Measurements from ENCODE around the gene CMTR1.
A peak's percentile ranks its signal among the peaks of the same experiment; 100 is the strongest.

The CMTR1 gene, protein sequence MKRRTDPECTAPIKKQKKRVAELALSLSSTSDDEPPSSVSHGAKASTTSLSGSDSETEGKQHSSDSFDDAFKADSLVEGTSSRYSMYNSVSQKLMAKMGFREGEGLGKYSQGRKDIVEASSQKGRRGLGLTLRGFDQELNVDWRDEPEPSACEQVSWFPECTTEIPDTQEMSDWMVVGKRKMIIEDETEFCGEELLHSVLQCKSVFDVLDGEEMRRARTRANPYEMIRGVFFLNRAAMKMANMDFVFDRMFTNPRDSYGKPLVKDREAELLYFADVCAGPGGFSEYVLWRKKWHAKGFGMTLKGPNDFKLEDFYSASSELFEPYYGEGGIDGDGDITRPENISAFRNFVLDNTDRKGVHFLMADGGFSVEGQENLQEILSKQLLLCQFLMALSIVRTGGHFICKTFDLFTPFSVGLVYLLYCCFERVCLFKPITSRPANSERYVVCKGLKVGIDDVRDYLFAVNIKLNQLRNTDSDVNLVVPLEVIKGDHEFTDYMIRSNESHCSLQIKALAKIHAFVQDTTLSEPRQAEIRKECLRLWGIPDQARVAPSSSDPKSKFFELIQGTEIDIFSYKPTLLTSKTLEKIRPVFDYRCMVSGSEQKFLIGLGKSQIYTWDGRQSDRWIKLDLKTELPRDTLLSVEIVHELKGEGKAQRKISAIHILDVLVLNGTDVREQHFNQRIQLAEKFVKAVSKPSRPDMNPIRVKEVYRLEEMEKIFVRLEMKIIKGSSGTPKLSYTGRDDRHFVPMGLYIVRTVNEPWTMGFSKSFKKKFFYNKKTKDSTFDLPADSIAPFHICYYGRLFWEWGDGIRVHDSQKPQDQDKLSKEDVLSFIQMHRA

DNA sequence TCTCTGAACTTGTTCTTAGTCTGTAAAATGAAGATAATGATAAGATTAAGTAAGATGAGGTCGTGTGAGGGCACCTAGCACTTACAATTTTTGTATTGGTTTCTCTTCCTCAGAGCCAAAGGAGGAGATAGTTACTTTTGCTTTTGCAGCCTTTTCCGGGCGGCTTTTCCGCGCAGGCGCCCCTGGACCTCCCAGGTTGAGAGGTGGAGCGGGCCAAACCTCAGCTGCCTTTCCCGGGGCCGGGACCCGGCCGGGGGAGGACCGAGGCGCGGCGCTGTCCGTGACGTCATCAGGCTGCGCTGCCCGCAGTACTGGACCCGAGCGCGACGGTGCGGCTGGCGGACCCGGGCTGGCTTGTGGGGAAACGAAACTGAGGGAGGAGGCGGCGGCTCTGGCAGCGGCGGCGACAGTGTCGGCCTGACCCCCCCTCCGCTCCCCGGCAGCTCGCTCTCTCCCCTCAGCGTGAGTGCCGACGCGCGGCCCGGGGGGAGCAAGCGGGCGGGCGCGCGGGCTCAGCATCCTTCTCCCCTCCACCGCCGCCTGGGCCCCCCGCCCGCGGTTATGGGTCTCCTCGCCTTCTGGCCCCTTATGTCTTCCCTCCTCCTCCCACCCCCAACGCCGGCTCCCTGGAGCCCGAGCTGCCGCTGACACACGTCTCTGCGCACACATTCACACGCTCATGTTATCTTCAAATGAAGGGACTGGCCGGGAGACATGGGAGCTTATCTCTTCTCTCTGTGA lies at the start of gene CMTR1:
CMTR1 (plus strand) TSS at position 306 of the 741 bp plus-strand sequence. CDS start 2,409 bp downstream, outside the sequence.
- DNase-seq (ENCODE audit: low spot score), result peak; percentile 91

DNA sequence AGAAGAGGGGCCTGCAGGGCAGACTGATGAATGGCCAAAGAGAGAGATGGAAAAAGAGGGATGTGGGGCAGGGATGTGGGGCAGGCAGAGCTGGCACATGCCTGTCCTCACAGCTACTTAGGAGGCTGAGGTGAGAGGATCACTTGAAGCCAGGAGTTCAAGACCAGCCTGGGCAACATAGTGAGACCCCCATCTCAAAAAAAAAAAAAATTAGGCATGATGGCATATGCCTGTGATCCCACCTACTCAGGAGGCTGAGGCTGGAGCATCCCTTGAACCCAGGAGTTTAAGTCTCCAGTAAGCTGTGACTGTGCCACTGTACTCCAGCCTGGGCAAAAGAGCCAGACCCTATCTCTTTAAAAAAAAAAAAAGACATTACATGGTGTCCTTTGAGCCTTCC lies 44.4 kb upstream of the CMTR1 start:
- DNase-seq (ENCODE audit: low spot score), result no peak

DNA sequence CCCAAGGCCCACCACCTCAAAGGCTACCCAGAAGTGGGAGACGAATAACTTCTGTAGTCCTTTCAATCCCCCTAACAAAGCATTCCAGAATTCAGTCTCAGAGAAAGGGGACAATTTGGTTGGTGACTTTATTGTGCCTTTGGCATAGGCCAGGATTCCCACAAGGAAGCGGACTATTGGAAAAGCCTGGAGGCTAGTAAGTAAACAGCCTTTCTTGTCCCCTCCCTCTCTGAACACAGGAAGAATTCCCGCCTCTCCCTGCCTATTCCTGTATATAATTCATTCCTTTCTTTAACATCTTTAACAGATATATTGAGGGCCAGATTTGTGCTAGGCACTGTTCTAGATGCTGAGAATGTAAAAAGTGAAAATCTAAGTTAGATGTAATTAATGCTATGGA lies 43.2 kb upstream of the CMTR1 start:
- DNase-seq (ENCODE audit: low spot score), result no peak

DNA sequence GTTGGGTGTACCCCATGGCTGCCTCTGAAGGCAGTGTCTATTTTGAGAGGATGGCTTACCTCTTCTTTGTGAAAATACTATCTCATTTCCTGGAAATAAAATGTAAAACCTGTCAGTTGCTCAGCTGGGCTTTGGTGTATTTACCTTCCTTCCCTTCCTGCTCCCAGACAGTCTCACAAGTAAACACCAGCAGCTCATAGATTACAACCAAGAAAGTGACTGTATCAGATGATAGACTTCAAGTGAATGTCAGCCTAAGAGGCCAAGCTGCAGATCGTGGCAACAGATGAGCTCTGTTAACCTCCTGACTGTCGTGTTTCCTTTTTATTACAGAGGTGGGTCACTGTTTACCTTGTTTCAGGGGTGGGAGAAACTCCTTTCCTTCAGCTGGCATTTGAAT lies 41.9 kb upstream of the CMTR1 start:
- no peak for DNase-seq (ENCODE audit: low spot score)

DNA sequence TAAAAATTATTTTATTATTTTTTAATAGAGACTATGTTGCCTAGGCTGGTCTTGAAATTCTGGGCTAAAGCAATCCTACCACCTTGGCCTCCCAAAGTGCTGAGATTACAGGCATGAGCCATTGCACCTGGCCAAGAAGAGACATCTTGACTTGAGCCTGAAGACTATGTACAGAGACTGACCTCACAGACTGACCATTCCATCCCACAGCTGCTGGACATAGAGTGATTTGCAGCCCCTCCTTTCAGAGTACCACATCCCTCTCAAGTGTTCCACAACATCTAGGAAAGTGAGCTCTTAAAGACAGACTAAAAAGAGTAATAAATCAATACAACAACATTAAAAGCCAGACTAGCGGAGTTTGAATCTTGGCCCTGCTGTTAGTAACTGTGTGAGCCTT lies 40.2 kb upstream of the CMTR1 start:
- DNase-seq (ENCODE audit: low spot score), result no peak

DNA sequence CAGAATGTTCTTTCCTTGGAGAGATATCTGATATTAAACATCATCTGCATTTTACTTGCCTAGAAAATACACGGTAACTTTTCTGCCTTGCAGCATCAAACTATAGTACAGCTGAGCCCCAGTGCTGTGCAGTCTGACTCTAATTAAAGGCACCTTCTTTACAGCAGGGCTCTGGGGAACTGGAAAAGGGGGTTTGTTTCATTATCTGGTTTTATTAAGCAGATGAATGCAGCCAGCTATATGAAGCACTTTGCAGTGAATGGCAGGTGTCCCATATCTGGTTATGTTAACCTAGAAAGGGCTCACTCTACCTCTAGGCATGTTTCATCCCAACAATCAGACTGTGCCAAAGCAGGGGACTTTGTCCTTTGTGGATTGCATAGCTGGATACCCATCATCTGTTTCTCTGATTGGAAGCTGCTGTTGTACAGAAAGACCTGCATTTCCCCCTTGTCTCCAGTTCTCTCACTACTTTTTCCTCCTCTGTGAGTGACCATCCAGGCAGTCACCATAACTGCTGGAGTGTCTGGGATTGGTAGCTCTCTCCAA lies 39.6 kb upstream of the CMTR1 start:
- no peak for DNase-seq (ENCODE audit: low spot score)

DNA sequence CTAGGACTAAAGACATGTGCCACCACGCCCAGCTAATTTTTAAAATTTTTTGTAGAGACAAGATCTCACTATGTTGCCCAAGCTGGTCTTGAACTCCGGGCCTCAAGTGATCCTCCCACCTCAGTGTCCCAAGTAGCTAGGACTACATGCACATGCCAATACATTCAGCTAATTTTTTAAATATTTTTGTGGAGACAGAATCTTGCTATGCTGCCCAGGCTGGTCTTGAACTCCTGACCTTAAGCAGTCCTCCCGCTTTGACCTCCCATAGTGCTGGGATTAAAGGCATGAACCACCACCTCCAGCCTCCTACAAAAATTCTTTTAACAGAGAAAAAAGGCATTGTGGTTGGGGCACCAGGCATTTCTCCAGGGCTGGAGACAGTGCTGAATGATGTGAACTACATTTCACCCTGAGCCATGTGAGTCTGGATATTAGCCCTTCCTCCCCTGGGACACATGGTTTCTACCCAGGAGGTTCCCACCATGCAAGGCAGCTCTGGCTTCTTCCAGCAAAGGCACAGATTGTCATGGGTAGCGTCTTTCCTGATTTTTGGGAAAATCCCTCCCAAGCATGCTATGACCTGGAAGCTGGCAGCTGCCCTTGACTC lies 36.3 kb upstream of the CMTR1 start:
- DNase-seq (ENCODE audit: low spot score), result no peak

DNA sequence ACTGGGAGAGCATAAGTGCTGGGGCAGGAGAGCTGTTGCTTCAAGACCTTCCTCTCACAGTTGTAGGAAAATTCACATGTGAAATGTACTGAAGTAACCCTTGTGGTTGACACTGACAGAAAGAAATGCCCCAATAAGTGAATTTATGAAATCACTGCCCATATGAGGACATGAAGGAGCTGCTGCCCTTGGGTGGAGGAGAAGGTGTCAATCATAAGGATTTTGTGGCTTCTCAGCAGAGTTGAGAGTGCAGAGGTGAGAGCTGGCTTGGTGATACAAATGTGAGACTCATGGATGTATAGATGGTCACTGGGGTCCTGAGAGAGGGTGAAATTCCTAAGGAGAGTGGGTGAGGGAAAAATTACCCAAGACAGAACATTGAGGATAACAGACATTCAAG lies 33.9 kb upstream of the CMTR1 start:
- no peak for DNase-seq (ENCODE audit: low spot score)

DNA sequence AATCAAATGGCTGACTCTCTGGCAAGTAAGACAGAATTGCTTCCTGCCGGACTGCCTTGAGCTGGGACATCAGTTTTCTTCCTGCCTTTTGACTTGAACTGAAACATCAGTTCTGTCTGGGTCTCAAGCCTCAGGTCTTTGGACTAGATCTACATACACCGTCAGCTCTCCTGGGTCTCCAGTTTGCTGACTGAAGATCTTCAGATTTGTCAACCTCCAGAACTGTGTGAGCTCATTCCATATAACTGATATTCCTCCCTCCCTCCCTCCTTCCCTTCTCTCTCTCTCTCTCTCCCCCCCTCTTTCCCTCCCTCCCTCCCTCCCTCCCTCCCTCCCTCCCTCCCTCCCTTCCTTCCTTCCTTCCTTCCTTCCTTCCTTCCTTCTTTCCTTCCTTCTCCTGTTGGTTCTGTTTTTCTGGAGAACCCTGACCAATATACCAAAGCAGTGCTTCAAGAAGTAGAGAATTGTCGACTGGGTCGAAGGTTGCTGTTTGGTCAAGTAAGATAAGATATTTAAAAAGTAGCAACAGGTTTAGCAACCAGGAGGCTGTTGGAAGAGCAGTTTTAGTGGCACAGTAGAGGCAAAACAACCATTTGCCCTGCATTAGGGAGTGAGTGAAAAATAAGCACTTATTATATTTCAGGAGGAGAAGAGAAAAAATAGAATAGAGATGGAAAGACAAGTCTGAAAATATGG lies 33.1 kb upstream of the CMTR1 start:
- DNase-seq (ENCODE audit: low spot score), result no peak

DNA sequence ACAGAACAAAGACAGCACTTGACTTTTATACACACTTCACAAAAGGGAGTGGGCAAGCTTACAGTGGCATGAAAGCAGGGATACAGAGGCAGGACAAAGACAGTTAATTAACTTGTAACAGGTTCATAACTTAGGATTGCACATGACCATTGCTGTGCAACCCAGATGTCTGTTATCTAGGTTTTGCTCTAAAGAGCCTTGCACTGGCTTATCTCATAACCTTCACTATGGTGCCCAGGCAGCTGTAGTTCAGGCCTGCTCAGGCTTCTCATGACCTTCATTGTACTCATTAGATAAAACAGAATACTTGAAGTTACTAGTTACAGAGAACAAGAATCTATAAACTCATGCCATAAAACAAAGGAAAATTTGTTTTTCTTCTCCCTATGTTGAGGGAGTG lies 31.4 kb upstream of the CMTR1 start:
- peak; percentile 74 for DNase-seq (ENCODE audit: low spot score)

DNA sequence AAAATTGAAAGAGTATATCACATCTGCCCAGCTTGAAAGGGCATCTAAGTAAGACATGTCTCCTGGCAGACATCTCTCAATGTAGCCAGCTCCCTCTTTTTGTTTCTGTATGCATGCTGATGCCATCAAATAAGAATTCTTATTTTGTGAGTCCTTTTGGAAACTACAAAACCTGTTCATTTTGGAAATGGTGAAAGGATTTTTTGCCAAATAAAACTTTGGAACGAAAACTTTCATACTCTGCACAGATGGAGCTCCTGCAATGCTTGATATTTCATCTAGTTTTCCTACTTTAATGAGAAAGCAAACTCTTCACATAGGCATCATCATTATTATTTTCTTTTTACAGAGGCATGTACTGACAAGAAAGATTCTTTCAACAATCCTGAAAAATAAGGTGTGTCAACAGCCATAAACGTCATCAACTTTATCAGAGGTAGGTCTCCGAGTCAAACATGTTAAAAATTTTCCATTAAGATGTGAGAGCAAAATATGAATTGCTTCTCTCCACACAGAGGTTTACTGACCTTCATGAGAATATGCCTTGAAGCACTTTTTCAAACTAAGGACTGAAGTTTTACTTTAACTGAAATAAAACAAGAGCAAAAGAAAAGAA lies 26.2 kb upstream of the CMTR1 start:
- DNase-seq (ENCODE audit: low spot score), result no peak

DNA sequence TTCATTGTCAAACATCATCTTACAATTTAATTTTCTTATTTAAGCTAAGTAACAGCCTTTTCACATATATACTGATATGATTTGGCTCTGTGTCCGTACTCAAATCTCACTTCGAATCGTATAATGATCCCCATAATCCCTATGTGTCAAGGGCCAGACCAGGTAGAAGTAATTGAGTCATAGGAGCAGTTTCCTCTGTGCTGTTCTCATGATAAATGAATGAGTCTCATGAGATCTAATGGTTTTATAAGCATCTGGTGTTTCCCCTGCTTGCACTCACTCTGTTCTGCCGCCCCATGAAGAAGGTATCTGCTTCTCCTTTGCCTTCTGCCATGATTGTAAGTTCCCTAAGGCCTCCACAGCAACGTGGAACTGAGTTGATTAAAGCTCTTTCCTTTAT lies 25.1 kb upstream of the CMTR1 start:
- no peak for DNase-seq (ENCODE audit: low spot score)

DNA sequence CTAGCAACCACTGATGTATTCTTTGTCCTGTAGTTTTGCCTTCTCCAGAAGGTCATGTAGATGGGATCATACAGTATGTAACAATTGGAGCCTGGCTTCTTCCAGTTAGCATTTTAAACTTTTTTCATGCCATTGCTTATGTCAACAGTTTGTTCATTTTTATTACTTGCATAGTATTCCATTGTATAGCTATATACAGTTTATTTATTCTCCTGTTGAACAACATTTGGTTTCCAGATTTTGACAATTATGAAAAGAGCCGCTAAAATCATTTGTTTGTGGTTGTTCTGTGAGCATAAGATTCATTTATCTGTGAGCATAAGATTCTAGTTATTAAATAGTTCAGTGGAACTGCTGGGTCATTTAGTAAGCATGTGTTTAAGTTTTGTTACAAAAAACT lies 23.5 kb upstream of the CMTR1 start:
- no peak for DNase-seq (ENCODE audit: low spot score)

DNA sequence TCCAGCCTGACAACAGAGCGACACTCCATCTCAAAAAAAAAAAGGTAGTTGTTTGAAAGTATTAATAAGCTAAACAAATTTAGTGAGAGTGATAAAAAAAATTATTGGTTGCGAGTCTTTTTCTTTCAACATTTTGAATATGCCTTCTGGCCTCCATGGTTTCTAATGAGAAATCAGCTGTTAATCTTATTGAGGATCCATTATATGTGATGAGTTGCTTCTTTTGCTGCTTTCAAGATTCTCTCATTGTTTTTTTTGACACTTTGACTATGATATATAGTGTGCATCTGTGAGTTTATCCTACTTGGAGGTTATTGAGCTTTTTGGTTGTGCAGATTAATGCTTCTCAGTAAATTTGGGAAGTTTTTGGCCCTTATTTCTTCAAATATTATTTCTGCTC lies 15.6 kb upstream of the CMTR1 start:
- no peak for DNase-seq (ENCODE audit: low spot score)

DNA sequence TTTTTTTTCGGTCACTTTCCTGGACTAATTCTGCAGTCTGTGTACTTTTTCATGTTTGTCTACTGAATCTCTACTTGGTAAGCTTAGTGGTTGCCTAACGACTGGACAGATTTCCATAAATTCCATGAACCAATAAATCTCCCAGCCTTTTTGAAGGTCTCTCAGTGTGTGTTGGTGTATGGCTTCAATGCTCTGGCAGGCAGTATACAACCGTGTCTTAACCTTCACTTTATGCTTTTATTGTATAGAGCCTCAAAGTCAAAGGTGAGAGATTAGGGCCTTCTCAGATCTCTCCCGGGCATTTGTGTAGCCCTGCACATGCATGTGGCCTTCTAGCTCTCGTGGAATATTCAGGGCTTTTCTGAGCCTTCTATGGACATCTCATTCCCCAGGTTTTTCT lies 14.3 kb upstream of the CMTR1 start:
- DNase-seq (ENCODE audit: low spot score), result no peak

DNA sequence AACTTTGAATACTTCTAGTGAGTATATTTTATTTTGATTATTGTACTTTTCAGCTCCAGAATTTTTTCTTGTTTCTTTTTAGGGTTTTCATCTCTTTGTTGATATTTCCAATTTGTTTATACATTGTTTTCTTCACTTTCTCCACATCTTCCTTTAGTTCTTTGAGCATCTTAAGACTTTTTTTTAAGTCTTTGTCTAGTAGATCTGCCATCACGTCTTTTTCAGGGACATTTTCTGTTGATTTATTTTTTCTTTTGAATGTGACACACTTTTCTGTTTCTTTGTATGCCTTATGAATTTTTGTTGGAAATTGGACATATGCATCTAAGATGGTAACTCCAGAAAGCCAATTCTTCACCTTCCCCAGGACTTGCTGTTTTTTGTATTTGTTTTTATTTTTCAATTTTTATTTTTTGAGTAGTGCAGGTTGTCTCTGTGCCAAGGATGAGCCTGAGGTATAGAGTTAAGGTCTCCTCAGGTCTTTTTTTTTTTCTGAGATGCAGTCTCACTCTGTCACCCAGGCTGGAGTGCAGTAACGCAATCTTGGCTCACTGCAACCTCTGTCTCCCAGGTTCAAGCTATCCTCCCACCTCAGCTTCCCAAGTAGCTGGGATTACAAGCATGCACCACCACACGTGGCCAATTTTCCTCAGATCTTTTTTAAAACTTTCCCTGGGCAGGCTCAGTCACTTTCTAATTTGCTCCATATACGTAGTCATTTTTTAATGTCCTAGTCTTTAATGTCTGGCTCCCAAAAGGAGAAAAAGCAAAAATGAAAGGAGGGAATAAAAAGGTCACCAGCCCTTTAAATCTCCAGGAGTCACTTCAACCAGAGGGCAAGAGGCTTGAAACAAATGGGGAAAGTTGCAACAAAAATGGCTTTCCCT lies 6.7 kb upstream of the CMTR1 start:
- no peak for DNase-seq (ENCODE audit: low spot score)

DNA sequence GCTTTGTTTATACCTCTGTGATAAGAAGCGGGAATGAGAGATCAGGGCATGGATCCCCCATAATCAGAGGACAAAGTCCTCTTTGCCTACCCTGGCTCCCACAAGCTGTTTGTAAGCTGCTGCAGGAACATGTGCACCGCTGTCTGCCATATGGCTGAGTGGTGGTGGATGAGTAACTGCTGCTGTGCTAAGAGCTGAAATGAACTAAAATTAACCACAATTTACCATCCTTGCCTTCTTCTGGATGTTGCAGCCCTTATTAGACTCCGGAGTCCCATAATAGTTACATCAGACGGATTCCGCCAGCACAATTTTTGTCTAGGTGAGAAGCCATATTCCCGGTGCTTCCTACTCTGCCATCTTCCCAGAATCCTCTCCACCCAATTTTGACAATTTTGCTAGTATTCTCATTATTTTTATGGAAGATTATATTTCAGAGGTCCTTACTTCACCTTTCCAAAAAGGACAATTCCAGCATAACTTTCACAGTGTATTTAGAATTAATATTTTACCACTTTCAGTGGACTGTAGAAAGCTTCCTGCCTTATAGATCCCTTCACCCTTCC lies 6.0 kb upstream of the CMTR1 start:
- DNase-seq (ENCODE audit: low spot score), result no peak

DNA sequence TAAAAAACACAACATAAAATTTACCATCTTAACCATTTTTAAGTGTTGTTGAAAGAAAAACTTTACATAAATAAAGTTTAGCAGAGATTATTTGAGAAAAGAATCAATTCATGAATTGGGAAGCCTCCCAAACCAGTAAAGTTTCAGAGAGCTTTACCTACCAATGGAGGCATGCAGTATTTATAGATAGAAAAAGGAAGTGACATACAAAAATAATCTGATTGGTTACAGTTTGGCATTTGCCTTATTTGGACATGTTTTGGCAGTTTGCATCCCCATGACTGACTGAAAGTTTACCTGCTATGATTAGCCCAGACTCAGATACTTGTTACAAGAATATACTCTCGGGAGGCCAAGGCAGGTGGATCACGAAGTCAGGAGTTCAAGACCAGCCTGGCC lies 3.7 kb upstream of the CMTR1 start:
- no peak for DNase-seq (ENCODE audit: low spot score)

DNA sequence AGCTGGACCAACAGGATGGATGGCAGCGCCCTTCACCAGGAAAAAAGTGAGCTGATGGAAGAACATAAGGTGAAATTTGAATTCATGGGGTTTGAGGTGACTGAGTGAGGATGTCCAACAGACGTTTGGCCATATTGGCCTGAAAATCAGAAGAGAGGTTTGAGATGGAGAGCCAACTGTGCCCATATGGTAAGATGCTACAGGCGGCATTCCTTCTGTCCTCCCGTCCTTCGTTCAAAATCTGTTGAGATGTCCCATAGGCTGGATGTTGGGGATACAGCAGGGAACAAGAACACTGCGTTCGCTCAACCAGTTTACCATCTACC lies 468 bp upstream of the CMTR1 start:
- no peak for DNase-seq (ENCODE audit: low spot score)
